ENCODE results near the gene PCSK1. TPM values are rescaled to one million over a fixed set of nuclear protein-coding genes. Genes with fewer than 3 reads are reported as not detected.

PCSK1 gene
- polyA plus RNA-seq, 1 donor (not counting 4 experiments of a cell fraction or from before 2014, with no cell fraction given): 0.03 TPM

GRCh38 chr5:96427824-96428223, 5.2 kb downstream of the PCSK1 start:
- Histone ChIP-seq H3K4me2 (ENCODE audit: control insufficient read depth, extremely low read depth, insufficient read depth, low read depth, low read length) (no peak overlapping the region), H4K20me1 (ENCODE audit: control insufficient read depth, extremely low read depth, insufficient read depth, low read length) (peaks cover under 1% of the 10 kb centered on the region), H2AFZ (ENCODE audit: control insufficient read depth, low read length) (no peak overlapping the region), H3K9me1 (ENCODE audit: control insufficient read depth, extremely low read depth, insufficient read depth, low read length) (no peaks in the 10 kb centered on the region), H3K9me3 (ENCODE audit: control insufficient read depth, low read depth, low read length) (no peaks in the 10 kb centered on the region), H3K27me3 (ENCODE audit: control insufficient read depth, extremely low read depth, insufficient read depth, low read length) (peaks cover 20% of the 10 kb centered on the region), H3K36me3 (ENCODE audit: control insufficient read depth in 2 of 2, extremely low read depth in 1 of 2, insufficient read depth in 2 of 2, low read length in 2 of 2) (no peaks in the 10 kb centered on the region), H3K27ac (ENCODE audit: control insufficient read depth, insufficient read depth, low read length) (no peak overlapping the region), H3K79me2 (ENCODE audit: control insufficient read depth, insufficient read depth, low read length) (no peaks in the 10 kb centered on the region), H3K4me1 (ENCODE audit: control insufficient read depth, extremely low read depth, insufficient read depth, low read length) (peaks cover 3% of the 10 kb centered on the region), H3K9ac (ENCODE audit: control insufficient read depth, extremely low read depth, insufficient read depth, low read length) (no peak overlapping the region), H3K4me3 (ENCODE audit: control insufficient read depth in 2 of 3, extremely low read depth in 1 of 3, insufficient read depth in 2 of 3, low read depth in 1 of 3, low read length in 3 of 3) (no peak overlapping the region)
- FAIRE-seq: no peak
- TF ChIP-seq CTCF (optimal IDR thresholded peaks at IDR 0.05 in 1 of 3, IDR thresholded peaks at IDR 0.05 in 1 of 3, conservative IDR thresholded peaks at IDR 0.05 in 1 of 3; ENCODE audit: extremely low read depth in 1 of 3, insufficient read depth in 2 of 3, low read length in 3 of 3) (no peak), EZH2 (IDR thresholded peaks at IDR 0.05; ENCODE audit: low read length) (no peak)
- DNase-seq (ENCODE audit: low read depth, low spot score): no peak
- dilution Hi-C loops (cut with MboI; ENCODE audit: extremely low pct_ligation_motif_present, low sequenced_read_pairs): no loop called here

GRCh38 chr5:96426831-96427230, 6.2 kb downstream of the PCSK1 start:
- Histone ChIP-seq H3K4me3 (ENCODE audit: control insufficient read depth in 2 of 3, extremely low read depth in 1 of 3, insufficient read depth in 2 of 3, low read depth in 1 of 3, low read length in 3 of 3) (no peak overlapping the region), H3K36me3 (ENCODE audit: control insufficient read depth in 2 of 2, extremely low read depth in 1 of 2, insufficient read depth in 2 of 2, low read length in 2 of 2) (no peaks in the 10 kb centered on the region), H3K9me1 (ENCODE audit: control insufficient read depth, extremely low read depth, insufficient read depth, low read length) (no peaks in the 10 kb centered on the region), H3K4me1 (ENCODE audit: control insufficient read depth, extremely low read depth, insufficient read depth, low read length) (peaks cover 3% of the 10 kb centered on the region), H3K9me3 (ENCODE audit: control insufficient read depth, low read depth, low read length) (no peaks in the 10 kb centered on the region), H3K9ac (ENCODE audit: control insufficient read depth, extremely low read depth, insufficient read depth, low read length) (no peak overlapping the region), H4K20me1 (ENCODE audit: control insufficient read depth, extremely low read depth, insufficient read depth, low read length) (no peaks in the 10 kb centered on the region), H3K27ac (ENCODE audit: control insufficient read depth, insufficient read depth, low read length) (no peak overlapping the region), H2AFZ (ENCODE audit: control insufficient read depth, low read length) (no peak overlapping the region), H3K79me2 (ENCODE audit: control insufficient read depth, insufficient read depth, low read length) (no peaks in the 10 kb centered on the region), H3K4me2 (ENCODE audit: control insufficient read depth, extremely low read depth, insufficient read depth, low read depth, low read length) (no peak overlapping the region), H3K27me3 (ENCODE audit: control insufficient read depth, extremely low read depth, insufficient read depth, low read length) (peaks cover 11% of the 10 kb centered on the region)
- FAIRE-seq: no peak
- no peak for TF ChIP-seq CTCF (optimal IDR thresholded peaks at IDR 0.05 in 1 of 3, IDR thresholded peaks at IDR 0.05 in 1 of 3, conservative IDR thresholded peaks at IDR 0.05 in 1 of 3; ENCODE audit: extremely low read depth in 1 of 3, insufficient read depth in 2 of 3, low read length in 3 of 3)
- TF ChIP-seq EZH2 (IDR thresholded peaks at IDR 0.05; ENCODE audit: low read length): no peak
- dilution Hi-C loops (cut with MboI; ENCODE audit: extremely low pct_ligation_motif_present, low sequenced_read_pairs): no loop called here
- no peak for DNase-seq (ENCODE audit: low read depth, low spot score)
